Gastroesophageal sphincter (tissue), 3 donors: Measurements from ENCODE around the gene TMPRSS3.

Experiments
- POLR2A ChIP-seq, 2 donors: fragments of 450-650 bp; IDR thresholded peaks; one replicate each; pipeline ENCODE4 v1.6.1; 2017; ENCODE audit warnings: antibody characterized with exemption in 2 of 2, mild to moderate bottlenecking in 2 of 2, moderate library complexity in 1 of 2
- TF ChIP-seq, protein P1 (sequence below), 4 experiments: fragments of 200-600 bp in 2 of 4; fragments of 450-650 bp in 2 of 4; sonication (generic) in 1 of 4; IDR thresholded peaks; one replicate each; pipeline ENCODE4 v1.5.1; 2017 to 2019; ENCODE audit warnings: antibody characterized with exemption in 4 of 4, mild to moderate bottlenecking in 2 of 4, moderate library complexity in 2 of 4

- TF ChIP-seq, protein P1, sequence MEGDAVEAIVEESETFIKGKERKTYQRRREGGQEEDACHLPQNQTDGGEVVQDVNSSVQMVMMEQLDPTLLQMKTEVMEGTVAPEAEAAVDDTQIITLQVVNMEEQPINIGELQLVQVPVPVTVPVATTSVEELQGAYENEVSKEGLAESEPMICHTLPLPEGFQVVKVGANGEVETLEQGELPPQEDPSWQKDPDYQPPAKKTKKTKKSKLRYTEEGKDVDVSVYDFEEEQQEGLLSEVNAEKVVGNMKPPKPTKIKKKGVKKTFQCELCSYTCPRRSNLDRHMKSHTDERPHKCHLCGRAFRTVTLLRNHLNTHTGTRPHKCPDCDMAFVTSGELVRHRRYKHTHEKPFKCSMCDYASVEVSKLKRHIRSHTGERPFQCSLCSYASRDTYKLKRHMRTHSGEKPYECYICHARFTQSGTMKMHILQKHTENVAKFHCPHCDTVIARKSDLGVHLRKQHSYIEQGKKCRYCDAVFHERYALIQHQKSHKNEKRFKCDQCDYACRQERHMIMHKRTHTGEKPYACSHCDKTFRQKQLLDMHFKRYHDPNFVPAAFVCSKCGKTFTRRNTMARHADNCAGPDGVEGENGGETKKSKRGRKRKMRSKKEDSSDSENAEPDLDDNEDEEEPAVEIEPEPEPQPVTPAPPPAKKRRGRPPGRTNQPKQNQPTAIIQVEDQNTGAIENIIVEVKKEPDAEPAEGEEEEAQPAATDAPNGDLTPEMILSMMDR (IDR thresholded peaks at IDR 0.05): no peak
- TF ChIP-seq POLR2A (IDR thresholded peaks at IDR 0.05): no peak
Observed at GRCh38 chr21:42341776-42342542, 53.9 kb downstream of the TMPRSS3 start.
